ENCODE results near the gene CCDC154. TPM values are rescaled to one million over a fixed set of nuclear protein-coding genes. Genes with fewer than 3 reads are reported as not detected.

The CCDC154 gene
- total RNA-seq, 1 donor, result 0.21 TPM

DNA sequence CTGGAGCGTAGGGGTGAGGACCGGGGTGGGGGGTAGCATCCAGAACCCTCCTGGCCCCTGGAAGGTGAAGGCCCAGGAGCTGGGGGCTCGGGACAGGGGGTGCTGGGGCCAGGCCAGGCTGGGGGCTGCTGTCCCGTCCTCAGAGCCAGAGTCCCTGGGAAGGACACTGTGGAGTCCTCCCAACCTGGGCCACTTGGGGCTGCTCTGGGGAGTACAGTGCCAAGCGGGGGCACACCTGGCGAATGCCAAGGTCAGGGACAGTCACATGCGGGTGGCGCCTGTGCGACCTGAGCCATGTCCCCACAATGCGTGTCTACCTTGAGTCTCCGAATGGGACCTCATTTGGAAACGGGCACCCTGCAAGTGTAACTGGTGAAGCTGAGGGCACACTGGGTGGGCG, 14.7 kb downstream of the CCDC154 start:
- Histone ChIP-seq H3K4me3 (ENCODE audit: low read length) (no peak overlapping the region), H3K4me1 (ENCODE audit: insufficient read depth, low read length) (peaks cover 7% of the 10 kb centered on the region), H3K9me3 (ENCODE audit: low read depth, low read length) (no peaks in the 10 kb centered on the region), H3K27me3 (ENCODE audit: insufficient read depth, low read length) (no peaks in the 10 kb centered on the region)

- no peaks in the 10 kb centered on the region for H3K9me3 ChIP-seq (ENCODE audit: low read depth, low read length)
- no peak overlapping the region for H3K4me3 ChIP-seq (ENCODE audit: low read length)
- peaks cover 7% of the 10 kb centered on the region for H3K4me1 ChIP-seq (ENCODE audit: insufficient read depth, low read length)
- H3K27me3 ChIP-seq (ENCODE audit: insufficient read depth, low read length), result no peaks in the 10 kb centered on the region
Observed at GRCh38 chr16:1429012-1429411, 15.3 kb downstream of the CCDC154 start.

GRCh38 chr16:1428511-1428910, 15.8 kb downstream of the CCDC154 start:
- Histone ChIP-seq H3K4me1 (ENCODE audit: insufficient read depth, low read length) (peaks cover 7% of the 10 kb centered on the region), H3K4me3 (ENCODE audit: low read length) (no peak overlapping the region), H3K9me3 (ENCODE audit: low read depth, low read length) (no peaks in the 10 kb centered on the region), H3K27me3 (ENCODE audit: insufficient read depth, low read length) (no peaks in the 10 kb centered on the region)

DNA sequence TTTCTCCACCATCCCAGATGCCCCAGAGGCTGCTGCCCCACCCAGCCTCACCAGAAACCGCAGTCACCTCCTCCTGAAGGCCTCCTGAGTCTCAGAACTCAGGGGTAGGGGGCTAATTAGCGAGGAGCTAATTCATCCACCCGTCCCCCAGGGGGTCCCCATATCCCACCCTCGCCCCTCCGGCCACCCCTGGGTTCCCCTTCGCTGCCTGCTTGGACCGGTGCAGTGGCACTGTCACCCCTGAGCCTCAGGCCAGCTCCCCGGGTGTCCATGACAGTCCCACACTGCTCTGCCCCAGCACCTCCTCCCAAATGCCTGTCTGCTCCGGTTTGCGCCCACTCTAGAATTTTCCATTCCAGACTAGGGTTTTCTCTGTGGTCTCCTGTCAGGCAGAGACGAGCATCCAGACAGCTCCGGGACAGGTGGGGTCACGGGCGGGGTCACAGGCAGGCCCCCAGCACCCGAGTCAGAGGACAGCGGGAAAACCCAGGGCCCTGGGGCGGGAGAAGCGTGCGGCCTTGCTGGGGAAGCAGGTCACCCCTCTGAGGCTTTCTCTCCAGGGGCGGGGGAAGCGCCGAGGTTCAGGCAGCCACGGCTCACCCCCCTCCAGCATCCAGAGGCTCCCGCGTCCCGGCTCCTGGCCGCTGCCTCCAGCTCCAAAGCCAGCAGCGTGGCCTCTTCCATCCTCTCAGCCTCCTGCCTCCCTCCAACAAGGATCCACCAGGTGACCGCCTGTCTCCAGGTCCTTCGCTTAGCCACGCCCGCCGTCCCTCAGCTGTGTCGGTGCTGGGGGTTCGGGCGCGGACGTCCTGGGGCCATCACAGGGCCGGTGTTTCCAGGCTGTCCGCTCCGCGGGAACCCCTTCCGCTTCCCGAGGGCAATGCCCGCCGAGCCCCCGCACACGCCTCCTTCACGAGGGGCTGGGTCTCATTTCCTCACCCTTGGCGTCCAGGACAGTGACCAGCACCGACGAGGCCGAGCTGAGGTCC, 16.6 kb downstream of the CCDC154 start:
- Histone ChIP-seq H3K4me1 (ENCODE audit: insufficient read depth, low read length) (peaks cover 7% of the 10 kb centered on the region), H3K9me3 (ENCODE audit: low read depth, low read length) (no peaks in the 10 kb centered on the region), H3K27me3 (ENCODE audit: insufficient read depth, low read length) (no peaks in the 10 kb centered on the region), H3K4me3 (ENCODE audit: low read length) (no peak overlapping the region)

DNA sequence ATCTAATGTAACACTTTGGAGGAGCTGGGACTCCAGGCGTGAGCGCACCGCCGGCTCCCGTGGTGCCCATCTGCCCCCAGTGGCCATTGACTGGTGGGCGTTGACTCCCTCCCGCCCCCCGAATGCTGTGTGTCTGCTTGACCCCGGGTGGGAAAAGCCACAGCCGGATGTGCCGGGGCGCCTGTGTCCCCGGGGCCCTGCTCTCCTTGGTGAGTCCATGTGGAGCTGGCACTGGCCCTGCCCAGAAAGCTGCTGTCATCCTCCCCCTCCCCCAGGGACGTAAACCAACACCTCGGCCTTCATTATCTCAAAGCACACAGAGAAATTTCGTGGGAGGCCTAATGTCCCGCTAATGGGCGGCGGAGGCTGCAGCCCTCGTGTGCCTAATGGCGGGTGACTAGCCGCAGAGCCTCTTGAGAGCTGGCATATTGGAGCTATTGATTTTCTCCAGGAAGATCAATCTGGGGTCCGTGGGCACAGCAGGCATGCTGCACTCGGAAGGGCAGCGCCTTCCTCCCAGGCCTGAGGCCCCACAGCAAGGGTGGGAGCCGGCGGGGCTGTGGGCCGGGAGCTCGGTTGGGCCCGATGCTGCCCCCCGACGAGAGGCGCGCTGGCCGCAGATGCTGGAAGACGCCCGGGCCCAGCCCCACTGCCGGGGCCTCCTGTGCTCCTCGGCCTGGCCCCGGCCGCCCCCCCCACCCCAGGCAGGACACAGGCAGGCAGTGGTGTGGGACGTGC, 17.5 kb downstream of the CCDC154 start:
- Histone ChIP-seq H3K27me3 (ENCODE audit: insufficient read depth, low read length) (no peaks in the 10 kb centered on the region), H3K4me3 (ENCODE audit: low read length) (no peak overlapping the region), H3K9me3 (ENCODE audit: low read depth, low read length) (no peaks in the 10 kb centered on the region), H3K4me1 (ENCODE audit: insufficient read depth, low read length) (peaks cover 7% of the 10 kb centered on the region)

GRCh38 chr16:1425616-1426370, 18.6 kb downstream of the CCDC154 start:
- Histone ChIP-seq H3K4me3 (ENCODE audit: low read length) (no peak overlapping the region), H3K27me3 (ENCODE audit: insufficient read depth, low read length) (no peaks in the 10 kb centered on the region), H3K9me3 (ENCODE audit: low read depth, low read length) (no peaks in the 10 kb centered on the region), H3K4me1 (ENCODE audit: insufficient read depth, low read length) (peaks cover 14% of the 10 kb centered on the region)

GRCh38 chr16:1424028-1424427, 20.3 kb downstream of the CCDC154 start:
- no peaks in the 10 kb centered on the region for H3K9me3 ChIP-seq (ENCODE audit: low read depth, low read length)
- no peak overlapping the region for H3K4me3 ChIP-seq (ENCODE audit: low read length)
- peaks cover 27% of the 10 kb centered on the region for H3K4me1 ChIP-seq (ENCODE audit: insufficient read depth, low read length)
- no peaks in the 10 kb centered on the region for H3K27me3 ChIP-seq (ENCODE audit: insufficient read depth, low read length)

- Histone ChIP-seq H3K9me3 (ENCODE audit: low read depth, low read length) (no peaks in the 10 kb centered on the region), H3K4me3 (ENCODE audit: low read length) (no peak overlapping the region), H3K27me3 (ENCODE audit: insufficient read depth, low read length) (no peaks in the 10 kb centered on the region), H3K4me1 (ENCODE audit: insufficient read depth, low read length) (peaks cover 21% of the 10 kb centered on the region)
Observed at GRCh38 chr16:1422076-1422475, 22.3 kb downstream of the CCDC154 start.

DNA sequence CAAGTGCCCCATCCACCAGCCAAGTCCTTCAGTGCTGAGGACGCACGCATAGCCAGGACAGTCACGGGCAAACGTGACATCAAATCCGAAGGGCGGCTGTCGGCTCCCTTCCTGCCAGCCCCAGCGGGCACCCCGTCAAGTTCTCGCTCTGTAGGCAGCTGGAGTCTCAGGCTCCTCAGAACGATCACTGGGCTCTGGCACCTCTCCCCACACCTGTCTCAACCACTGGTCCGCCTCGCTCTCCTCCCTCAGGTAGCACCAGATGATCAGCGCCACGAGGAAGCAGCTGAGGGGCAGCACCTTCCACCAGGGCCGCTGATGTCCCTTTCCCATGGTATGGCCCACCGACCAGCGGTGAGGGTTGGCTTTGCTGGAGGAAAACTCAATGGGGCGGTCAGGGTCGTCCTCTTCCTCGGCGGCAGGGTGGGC, 24.2 kb downstream of the CCDC154 start:
- Histone ChIP-seq H3K27me3 (ENCODE audit: insufficient read depth, low read length) (no peaks in the 10 kb centered on the region), H3K4me1 (ENCODE audit: insufficient read depth, low read length) (peaks cover 21% of the 10 kb centered on the region), H3K9me3 (ENCODE audit: low read depth, low read length) (no peaks in the 10 kb centered on the region), H3K4me3 (ENCODE audit: low read length) (peak overlapping the region; percentile 63)

DNA sequence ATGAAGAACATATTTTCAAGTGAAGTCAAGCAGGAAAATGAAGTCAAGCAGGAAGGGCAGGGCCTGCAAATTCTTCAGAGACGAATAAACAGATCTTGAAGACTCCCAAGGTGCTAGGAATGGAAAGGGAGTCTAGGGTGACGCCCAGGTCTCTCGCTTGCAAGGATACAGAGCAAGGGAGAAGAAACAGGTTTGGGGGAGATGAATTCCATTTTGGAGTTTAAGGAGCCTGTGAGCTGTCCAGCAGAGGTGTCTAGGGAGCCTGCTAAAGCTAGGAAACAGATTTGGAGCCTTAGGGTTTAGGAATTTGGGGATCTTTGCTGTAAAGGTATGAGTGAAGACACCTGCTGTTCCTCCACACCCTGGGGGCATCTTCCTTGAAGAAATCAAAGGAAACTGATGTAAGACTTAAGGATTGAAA, 27.8 kb downstream of the CCDC154 start:
- Histone ChIP-seq H3K4me1 (ENCODE audit: insufficient read depth, low read length) (peaks cover 33% of the 10 kb centered on the region), H3K27me3 (ENCODE audit: insufficient read depth, low read length) (no peaks in the 10 kb centered on the region), H3K9me3 (ENCODE audit: low read depth, low read length) (no peaks in the 10 kb centered on the region), H3K4me3 (ENCODE audit: low read length) (no peak overlapping the region)

DNA sequence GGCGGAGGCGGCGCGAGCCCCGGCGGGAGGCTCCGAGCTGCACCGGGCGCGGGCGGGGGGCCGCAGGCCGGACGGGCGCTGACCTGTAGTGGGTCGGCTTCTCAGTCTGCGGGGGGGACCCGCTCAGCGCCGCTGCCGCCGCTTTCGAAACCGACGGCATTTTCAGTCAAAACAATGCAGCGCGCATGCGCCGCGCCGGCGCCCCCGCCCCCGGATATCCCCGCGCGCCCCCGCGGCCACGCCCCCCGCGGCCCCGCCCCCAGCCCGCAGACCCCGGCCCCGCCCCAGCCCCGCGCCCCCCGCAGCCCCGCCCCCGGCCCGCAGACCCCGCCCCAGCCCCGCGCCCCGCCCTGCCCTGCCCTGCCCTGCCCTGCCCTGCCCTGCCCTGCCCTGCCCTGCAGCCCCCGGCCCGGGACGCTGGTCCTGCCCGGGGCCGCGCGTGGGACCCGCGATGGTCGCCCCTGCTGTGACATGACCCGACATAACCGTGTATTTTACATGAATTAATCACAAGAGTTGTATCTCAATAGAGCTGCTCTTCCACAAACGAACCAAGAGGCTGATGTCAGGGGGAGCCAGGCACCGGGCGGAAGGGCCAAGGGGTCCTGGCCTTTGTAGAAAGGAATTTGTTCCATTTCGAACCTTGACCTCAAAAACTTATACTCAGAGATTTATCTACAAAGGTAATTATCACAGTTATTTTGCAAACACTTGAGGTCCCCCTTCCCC, 29.7 kb downstream of the CCDC154 start, which contains the start of gene UNKL:
UNKL (minus strand) TSS at position 173 of the 729 bp plus-strand sequence; CDS start at position 160, 13 bp downstream.
- no peaks in the 10 kb centered on the region for H3K27me3 ChIP-seq (ENCODE audit: insufficient read depth, low read length)
- peaks cover 21% of the 10 kb centered on the region for H3K4me1 ChIP-seq (ENCODE audit: insufficient read depth, low read length)
- H3K9me3 ChIP-seq (ENCODE audit: low read depth, low read length), result no peaks in the 10 kb centered on the region
- peak within 1 kb of the TSS; percentile 77 for H3K4me3 ChIP-seq (ENCODE audit: low read length)

DNA sequence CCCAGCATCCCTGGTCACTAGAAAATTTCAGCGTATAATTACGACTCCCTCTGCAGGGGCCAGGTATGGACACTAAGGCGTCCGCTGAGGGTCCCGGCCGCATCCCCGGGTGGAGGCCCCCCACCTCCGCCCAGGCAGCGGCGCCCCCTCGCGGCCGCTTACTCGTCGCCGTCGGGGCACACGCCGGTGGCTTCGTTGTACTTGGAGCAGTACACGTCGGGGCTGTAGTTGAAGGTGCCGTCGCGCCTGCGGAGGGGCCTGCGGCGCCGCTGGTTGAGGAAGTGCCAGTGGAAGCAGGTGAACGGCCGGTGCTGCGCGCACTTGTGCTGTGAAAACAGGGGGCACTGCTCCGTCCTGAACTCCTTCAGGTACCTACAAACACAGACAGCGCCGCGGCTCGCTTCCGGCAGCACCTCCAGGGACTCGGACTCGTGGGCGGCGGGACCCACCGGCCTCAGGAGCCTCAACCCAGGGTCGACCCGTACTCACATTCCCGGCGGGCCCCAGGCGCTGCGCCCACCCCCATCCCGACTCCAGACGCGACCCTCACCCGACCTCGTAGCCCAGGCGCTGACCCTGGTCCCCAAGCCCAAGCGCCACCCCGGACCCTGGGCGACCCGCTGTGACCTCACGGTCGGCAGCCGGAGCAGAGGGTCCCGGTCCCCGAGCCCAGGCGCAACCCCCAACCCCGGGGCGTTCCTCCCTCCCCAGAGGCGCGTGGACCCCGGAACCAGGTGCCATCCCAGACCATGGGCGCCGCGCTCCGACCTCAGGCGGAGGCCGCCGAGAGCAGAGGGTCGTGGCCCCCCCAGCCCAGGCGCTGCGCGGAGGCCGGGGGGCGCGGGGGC, 30.4 kb downstream of the CCDC154 start:
- H3K4me1 ChIP-seq (ENCODE audit: insufficient read depth, low read length), result peaks cover 14% of the 10 kb centered on the region
- no peaks in the 10 kb centered on the region for H3K9me3 ChIP-seq (ENCODE audit: low read depth, low read length)
- H3K27me3 ChIP-seq (ENCODE audit: insufficient read depth, low read length), result no peaks in the 10 kb centered on the region
- H3K4me3 ChIP-seq (ENCODE audit: low read length), result peak overlapping the region; percentile 77

GRCh38 chr16:1412847-1413246, 31.5 kb downstream of the CCDC154 start:
- Histone ChIP-seq H3K4me3 (ENCODE audit: low read length) (no peak overlapping the region), H3K27me3 (ENCODE audit: insufficient read depth, low read length) (no peaks in the 10 kb centered on the region), H3K4me1 (ENCODE audit: insufficient read depth, low read length) (peaks cover 22% of the 10 kb centered on the region), H3K9me3 (ENCODE audit: low read depth, low read length) (no peaks in the 10 kb centered on the region)

Data from mononuclear cell (primary cell).